Testis (tissue), 3 donors: ENCODE results near the gene LDHAL6A. TPM values are rescaled to one million over a fixed set of nuclear protein-coding genes. Genes with fewer than 3 reads are reported as not detected.

Experiments
- DNase-seq: peaks from one replicate; pipeline ENCODE4 v3.0.0-alpha.2; 2019
- H3K27ac ChIP-seq, 2 donors: fragments of 200-600 bp; sonication (generic); one replicate each; pipeline ENCODE4 v1.5.1; 2019
- H3K27me3 ChIP-seq: fragments of 200-600 bp; sonication (generic); one replicate; pipeline ENCODE4 v1.5.1; 2019
- H3K36me3 ChIP-seq: fragments of 200-600 bp; sonication (generic); one replicate; pipeline ENCODE4 v1.5.1; 2017; ENCODE audit warnings: low read depth; ENCODE audit errors: missing control alignments
- H3K4me1 ChIP-seq: fragments of 200-600 bp; sonication (generic); one replicate; pipeline ENCODE4 v1.5.1; 2019
- H3K4me3 ChIP-seq, 2 donors: fragments of 200-600 bp; sonication (generic); one replicate each; pipeline ENCODE4 v1.5.1; 2017 to 2019
- H3K9me3 ChIP-seq: fragments of 200-600 bp; sonication (generic); one replicate; pipeline ENCODE4 v1.5.1; 2017
- CTCF ChIP-seq, 3 experiments: fragments of 450-650 bp in 2 of 3; fragments of 200-600 bp in 1 of 3; sonication (generic) in 1 of 3; IDR thresholded peaks; one replicate each; pipeline ENCODE4 v1.5.1; 2016 to 2019; ENCODE audit warnings: antibody characterized with exemption in 3 of 3, mild to moderate bottlenecking in 2 of 3, moderate library complexity in 1 of 3
- POLR2A ChIP-seq: fragments of 450-650 bp; IDR thresholded peaks from one replicate; pipeline ENCODE4 v1.6.1; 2017; ENCODE audit warnings: antibody characterized with exemption, mild to moderate bottlenecking, moderate library complexity
- WGBS, 2 donors: methylation state at CpG; one replicate each; pipeline ENCODE4 v1.1.5; 2018; 5-methylcytosine and 5-hydroxymethylcytosine counted together
- intact Hi-C: fragments of 100-400 bp; cut with DNase I; formaldehyde crosslinking; loops from one replicate; pipeline ENCODE4 v1.15.1; 2023; ENCODE audit warnings: low total_unique reads
- polyA plus RNA-seq: library from polyadenylated mRNA; stranded (reverse); fragments of 350-450 nt; fragmentation: Illumina TruSeq; extraction: RNeasy Lipid Tissue Mini Kit (QIAGEN cat#74804); gene quantifications from one replicate; pipeline ENCODE4 v1.2.3, GENCODE V29; 2014; ENCODE audit warnings: low read depth, low replicate concordance; ENCODE audit not compliant: insufficient read depth
- total RNA-seq, 2 donors: library from RNA; depleted of rRNA; stranded (reverse); fragments of >200 nt; gene quantifications; one replicate each; pipeline ENCODE4 v1.2.3, GENCODE V29; 2016

The LDHAL6A gene
- total and polyA plus RNA-seq, 3 donors from 2014 or later, result 2.4 to 13.0 (median 4.7) TPM

DNA sequence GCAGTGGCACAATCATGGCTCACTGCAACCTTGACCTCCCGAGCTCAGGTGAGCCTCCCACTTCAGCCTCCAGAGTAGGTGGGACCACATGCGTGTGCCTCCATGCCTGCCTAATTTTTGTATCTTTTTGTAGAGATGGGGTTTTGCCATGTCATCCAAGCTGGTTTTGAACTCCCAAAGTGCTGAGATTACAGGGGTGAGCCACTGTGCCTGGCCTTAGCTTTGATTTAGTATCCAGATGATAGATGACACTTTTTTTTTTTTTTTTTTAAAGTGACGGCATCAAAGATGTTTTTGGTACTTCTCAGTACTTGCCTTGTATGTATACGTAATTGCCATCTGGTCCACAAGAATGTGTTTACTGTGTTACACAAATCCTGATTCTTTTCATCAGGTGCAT is 23.4 kb downstream of the LDHAL6A start:
- H3K27ac ChIP-seq, result no peak overlapping the region
- H3K4me3 ChIP-seq, result no peak overlapping the region
- DNase-seq, result no peak
- H3K36me3 ChIP-seq, result no peaks in the 10 kb centered on the region
- H3K27me3 ChIP-seq, result no peaks in the 10 kb centered on the region
- intact Hi-C loops, result no loop called here
- no peak for TF ChIP-seq POLR2A
- TF ChIP-seq CTCF (IDR thresholded peaks at IDR 0.05), result no peak
- WGBS, 2 donors, result 89 to 90% methylated on average over 4 of the region's 4 CpGs
- no peaks in the 10 kb centered on the region for H3K9me3 ChIP-seq
- no peaks in the 10 kb centered on the region for H3K4me1 ChIP-seq

DNA sequence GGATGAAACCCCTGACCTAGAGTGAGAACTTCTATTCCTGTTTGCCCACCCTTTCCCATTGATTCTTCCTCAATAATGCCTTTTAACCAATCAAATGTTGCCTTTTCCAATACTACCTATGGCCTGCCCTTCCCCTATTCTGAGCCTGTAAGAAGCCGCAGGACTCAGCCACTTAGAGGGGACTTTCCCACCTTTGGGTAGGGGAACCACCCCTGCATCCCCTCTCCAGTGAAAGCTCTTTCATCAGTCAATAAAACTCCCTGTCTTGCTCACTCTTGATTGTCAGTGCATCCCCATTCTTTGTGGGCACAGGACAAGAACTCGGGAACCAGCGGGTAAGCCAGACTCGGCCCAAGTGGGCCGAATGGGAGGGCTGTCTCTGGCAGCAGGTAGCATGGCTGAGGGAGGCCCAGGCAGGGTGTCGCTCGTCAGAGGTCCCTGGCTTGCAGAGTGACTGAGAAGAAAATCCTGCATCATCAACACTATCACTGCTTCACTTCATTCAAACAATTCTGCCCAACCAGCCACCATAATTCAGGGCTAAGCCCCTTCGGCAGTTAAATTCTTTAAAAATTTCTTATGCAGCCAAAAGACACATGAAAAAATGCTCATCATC is 30.4 kb downstream of the LDHAL6A start:
- intact Hi-C loops, result no loop called here
- H3K36me3 ChIP-seq, result no peaks in the 10 kb centered on the region
- H3K4me3 ChIP-seq, result no peak overlapping the region
- WGBS, 2 donors, result 92 to 93% methylated on average over 4 to 8 of the region's 8 CpGs
- TF ChIP-seq CTCF (IDR thresholded peaks at IDR 0.05), result no peak
- TF ChIP-seq POLR2A, result no peak
- H3K9me3 ChIP-seq, result no peaks in the 10 kb centered on the region
- H3K27ac ChIP-seq, result no peak overlapping the region
- no peaks in the 10 kb centered on the region for H3K27me3 ChIP-seq
- no peaks in the 10 kb centered on the region for H3K4me1 ChIP-seq
- DNase-seq, result no peak

- 53 to 68% methylated on average over 1 of the region's 1 CpG for WGBS, 2 donors
These were observed 34.7 kb downstream of the LDHAL6A start for GRCh38 chr11:18490319-18490718.

DNA sequence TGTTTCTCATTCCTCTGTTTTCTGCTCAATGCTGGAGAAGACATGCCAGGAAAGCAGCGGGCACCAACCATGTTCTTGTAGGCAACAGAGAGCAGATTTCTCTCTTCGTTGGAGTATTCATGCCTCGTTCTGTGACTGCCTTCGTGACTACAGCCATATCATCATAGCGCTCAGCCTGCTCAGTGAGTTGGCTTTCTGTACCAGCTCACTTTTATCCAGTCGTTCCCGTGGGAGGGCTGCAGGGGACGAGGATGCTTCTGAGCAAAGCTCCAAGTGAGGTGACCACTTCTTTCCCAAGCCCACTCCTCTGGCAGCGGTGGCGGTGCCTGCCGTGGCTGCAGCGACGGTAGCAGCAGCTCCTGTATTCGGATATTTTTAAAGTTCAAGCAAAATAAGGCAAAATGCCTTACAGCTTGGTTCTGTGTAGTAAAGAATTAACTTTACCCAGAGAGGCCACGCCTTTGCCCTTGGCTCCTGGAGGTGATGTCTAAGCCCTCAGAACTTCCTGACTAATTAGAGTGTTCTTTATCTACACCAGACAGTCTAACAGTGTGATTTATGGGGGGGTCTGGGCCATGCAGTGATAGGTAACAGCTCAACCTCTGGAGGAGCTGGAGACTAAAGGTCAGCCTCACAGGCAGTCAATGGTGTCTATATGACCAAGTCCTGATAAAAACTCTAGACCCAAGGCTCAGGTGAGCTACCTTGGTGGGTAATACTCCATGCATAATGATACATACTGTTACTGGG is 35.3 kb downstream of the LDHAL6A start:
- TF ChIP-seq POLR2A, result no peak
- no peak for TF ChIP-seq CTCF (IDR thresholded peaks at IDR 0.05)
- 84 to 90% methylated on average over 15 of the region's 15 CpGs for WGBS, 2 donors
- Histone ChIP-seq H3K4me1 (no peaks in the 10 kb centered on the region), H3K9me3 (no peaks in the 10 kb centered on the region), H3K27me3 (no peaks in the 10 kb centered on the region), H3K27ac (no peak overlapping the region), H3K4me3 (no peak overlapping the region), H3K36me3 (no peaks in the 10 kb centered on the region)
- no peak for DNase-seq
- intact Hi-C loops, result no loop called here

More at GRCh38 chr11:18490319-18490718, 34.7 kb downstream of the LDHAL6A start:
- Histone ChIP-seq H3K36me3 (no peaks in the 10 kb centered on the region), H3K9me3 (no peaks in the 10 kb centered on the region), H3K4me1 (no peaks in the 10 kb centered on the region), H3K27me3 (no peaks in the 10 kb centered on the region), H3K27ac (no peak overlapping the region), H3K4me3 (no peak overlapping the region)
- TF ChIP-seq CTCF (IDR thresholded peaks at IDR 0.05) (no peak), POLR2A (no peak)
- intact Hi-C loops, result no loop called here
- DNase-seq, result no peak

DNA sequence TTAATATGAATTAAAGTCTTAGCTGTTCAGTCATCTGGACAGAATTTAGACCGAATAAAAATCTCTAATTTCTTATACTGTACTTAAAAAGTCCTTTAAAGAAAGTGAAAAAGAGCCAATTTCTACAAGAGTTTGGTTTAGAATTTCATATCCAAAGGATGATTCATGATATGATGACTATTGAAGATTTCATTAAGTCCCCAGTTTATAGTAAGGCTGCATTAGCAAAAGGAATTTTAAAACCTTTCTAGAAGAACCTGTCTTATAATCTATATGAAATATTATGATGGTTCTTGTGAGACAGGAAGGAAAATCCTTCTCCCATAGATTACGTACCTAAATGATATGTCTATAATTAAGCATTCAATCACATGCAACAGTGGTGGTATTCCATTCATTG is 36.3 kb downstream of the LDHAL6A start:
- H3K9me3 ChIP-seq, result no peaks in the 10 kb centered on the region
- DNase-seq, result no peak
- no peaks in the 10 kb centered on the region for H3K36me3 ChIP-seq

More for the DNA sequence above, 36.3 kb downstream of the LDHAL6A start:
- WGBS, 2 donors, result 89 to 96% methylated on average over 2 of the region's 2 CpGs
- no peak overlapping the region for H3K27ac ChIP-seq
- TF ChIP-seq POLR2A, result no peak
- TF ChIP-seq CTCF (IDR thresholded peaks at IDR 0.05), result no peak
- no peaks in the 10 kb centered on the region for H3K4me1 ChIP-seq
- no peaks in the 10 kb centered on the region for H3K27me3 ChIP-seq
- H3K4me3 ChIP-seq, result no peak overlapping the region
- intact Hi-C loops, result no loop called here
